NCI-H2107 treated with DMSO at 0.1 percent for 48 hours (cell line): ENCODE results near the gene SOSTDC1.

Source experiments
- DNase-seq: peaks from one replicate; lab custom pipeline; 2025; ENCODE audit not compliant: unreplicated experiment; lab: John Stamatoyannopoulos, UW

The SOSTDC1 gene

DNA sequence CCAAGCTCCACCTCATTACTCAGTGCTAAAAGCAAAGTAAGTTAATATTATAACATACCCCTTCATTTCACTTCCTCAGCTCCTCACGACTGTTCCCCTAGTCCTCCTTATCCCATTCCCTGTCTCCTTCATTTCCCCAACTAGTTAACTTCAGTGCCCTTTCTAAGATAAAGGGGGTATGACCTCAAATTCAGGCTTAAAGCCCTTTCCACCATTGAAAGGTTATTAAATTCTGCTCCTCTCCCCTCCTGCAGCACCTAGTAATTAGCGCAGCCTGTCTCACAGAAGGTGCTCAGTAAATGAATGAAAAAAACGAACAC, 45.2 kb downstream of the SOSTDC1 start:
- no peak for DNase-seq

DNA sequence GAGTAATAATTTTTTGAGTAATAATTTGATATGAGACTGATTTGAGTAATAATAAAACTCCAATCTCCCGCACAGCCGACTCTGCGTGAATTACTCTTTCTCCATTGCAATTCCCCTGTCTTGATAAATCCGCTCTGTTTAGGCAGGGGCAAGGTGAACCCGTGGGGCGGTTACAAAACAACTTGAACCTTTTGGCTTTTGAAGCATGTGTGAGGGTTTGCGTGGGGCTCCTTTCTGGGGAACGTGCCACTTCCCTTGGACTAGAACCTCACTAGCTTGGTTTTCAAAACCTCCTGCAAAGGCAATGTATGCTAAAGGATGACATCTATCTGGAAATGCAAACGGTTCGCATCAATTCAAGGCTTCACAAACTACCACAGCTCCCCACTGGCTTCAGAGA, 45.7 kb downstream of the SOSTDC1 start:
- no peak for DNase-seq

DNA sequence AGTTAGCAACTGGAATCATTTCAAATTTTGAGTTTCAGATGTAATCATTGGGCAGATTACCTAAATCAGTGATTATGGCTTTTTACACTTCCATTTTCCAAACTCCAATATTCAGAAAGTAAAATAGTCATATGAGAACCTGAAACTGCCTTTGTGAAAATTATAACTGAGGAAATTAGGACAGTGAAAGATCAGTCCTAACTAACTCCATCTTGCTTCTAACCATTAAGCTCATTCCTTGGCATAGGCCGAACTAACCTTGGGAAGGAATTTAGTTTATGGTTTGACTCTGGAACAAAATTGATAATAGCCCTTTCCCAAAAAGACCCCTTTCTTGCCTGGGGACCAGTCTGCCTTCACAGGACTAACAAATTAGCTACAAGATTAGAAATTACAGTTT, 46.4 kb downstream of the SOSTDC1 start:
- DNase-seq: no peak

DNA sequence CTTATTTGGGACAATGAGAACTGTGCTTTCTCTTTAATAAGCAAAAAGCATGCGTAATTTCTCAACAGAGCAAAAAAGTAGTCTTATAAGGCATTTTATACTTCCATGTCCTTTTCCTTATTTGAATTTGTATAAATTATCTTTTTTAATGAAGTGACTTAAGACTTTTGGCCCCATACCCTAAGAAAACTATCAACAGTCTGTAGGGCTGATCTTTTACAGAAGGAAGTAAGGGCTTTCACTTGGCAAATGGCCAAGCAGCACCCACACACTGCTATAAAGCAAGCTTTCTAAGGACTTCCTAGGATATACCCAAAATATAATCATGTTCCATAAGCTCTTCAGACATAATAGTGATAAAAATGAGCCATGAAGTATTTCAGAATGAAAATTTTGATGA, 47.6 kb downstream of the SOSTDC1 start:
- DNase-seq: no peak

DNA sequence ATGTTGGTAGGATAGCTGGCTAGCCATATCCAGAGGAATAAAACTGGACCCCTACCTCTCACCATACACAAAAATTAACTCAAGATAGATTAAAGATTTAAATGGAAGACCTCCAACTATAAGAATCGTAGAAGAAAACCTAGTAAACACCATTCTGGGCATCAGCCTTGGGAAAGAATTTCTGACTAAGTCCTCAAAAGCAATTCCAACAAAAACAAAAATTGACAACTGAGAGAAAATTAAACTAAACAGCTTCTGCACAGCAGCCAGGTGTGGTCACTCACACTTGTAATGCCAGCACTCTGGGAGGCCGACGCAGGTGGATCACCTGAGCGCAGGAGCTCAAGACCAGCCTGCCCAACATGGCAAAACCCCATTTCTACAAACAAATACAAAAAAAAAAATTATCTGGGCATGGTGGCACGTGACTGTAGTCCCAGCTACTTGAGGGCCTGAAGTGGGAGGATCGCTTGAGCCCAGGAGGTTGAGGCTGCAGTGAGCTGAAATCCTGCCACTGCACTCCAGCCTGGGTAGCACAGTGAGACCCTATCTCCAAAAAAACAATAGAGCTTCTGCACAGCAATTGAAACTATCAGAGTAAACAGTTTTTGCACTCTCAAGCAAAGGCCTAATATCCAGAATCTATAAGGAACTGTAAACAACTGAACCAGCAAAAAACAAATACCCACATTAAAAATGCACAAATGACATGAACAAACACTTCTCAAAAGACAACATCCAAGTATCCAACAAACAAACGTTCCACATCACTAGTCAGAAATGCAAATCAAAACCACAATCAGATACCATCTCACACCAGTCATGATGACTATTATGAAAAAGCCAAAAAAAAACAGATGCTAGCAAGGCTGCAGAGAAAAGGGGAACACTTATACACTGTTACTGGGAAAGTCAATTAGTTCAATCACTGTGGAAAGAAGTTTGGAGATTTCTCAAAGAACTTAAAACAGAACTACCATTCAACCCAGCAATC, 49.0 kb downstream of the SOSTDC1 start:
- peak; percentile 7 for DNase-seq

DNA sequence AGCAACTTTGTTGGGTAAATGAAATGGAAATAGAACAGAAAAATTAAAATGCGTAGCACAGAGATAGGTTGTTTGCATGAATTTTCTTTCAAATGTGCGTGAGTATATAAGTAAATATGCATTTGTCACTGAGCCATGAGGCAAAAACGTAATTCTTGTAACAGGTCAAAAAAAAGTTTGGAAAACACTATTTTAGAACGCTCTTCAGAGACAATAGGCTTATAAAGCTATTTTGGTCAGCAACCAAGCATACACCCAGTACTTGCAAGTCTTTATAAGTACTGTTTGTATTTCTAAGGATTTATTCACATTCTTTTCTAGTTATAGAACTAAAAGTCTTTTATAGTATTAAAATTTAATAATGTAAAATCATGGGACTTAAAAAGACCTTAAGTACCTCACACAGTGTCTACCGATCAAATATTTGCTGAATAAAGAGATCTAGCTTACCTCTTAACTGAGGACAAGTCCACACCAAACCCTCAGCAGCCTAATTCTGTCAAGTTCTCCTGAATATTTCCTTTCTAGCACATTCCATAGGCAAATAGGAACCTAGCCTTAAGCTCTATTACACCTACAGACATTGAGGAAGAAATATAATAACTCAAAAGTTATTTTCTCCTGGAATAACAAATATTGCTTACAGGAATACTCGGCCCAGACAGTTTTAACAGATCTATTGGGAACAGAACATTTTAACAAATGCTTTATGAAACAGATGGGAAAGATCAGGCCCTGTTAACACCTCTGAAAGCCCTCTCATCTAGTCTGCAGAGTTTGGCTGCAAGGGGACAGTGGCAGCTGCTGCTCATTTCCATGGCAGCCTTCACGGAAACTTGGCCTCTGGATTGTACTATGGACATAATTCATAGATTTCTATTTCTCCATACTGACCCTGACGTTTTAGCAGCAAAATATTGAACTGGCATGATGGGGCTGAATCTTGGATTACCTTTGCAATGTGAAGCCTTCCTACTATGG, 53.0 kb downstream of the SOSTDC1 start:
- no peak for DNase-seq
